ENCODE results near the gene MRAP2. TPM values are rescaled to one million over a fixed set of nuclear protein-coding genes. Genes with fewer than 3 reads are reported as not detected.

MRAP2 gene
- total RNA-seq, 1 experiment from 2014 or later, result 0.07 TPM

- Histone ChIP-seq H3K9ac (ENCODE audit: low read length) (no peak overlapping the region), H3K9me2 (replicated peaks; ENCODE audit: low read length) (no peaks in the 10 kb centered on the region), H3K79me2 (ENCODE audit: low read length) (no peaks in the 10 kb centered on the region), H3K27me3 (ENCODE audit: low read length) (peaks cover 20% of the 10 kb centered on the region), H3F3A (ENCODE audit: low read length, unreplicated experiment) (no peaks in the 10 kb centered on the region), H3K27ac (ENCODE audit: low read length) (no peak overlapping the region), H3K4me2 (ENCODE audit: low read length) (no peak overlapping the region), H3K4me3 (ENCODE audit: low read length) (no peak overlapping the region), H3K9me3 (ENCODE audit: low read length) (no peaks in the 10 kb centered on the region), H4K20me1 (ENCODE audit: low read length) (no peaks in the 10 kb centered on the region), H3K36me3 (ENCODE audit: low read depth, low read length) (no peaks in the 10 kb centered on the region), H2AFZ (ENCODE audit: low read length) (no peak overlapping the region), H3K4me1 (ENCODE audit: insufficient read depth, low read length) (no peaks in the 10 kb centered on the region)
- intact Hi-C loops (cut with micrococcal nuclease), result no loop called here
- no TSS peak for BruUV-seq (replicated peaks)
- ChIA-PET POLR2A (ENCODE audit: unreplicated experiment) (no interaction called here), CTCF (no interaction called here)
- TF ChIP-seq CTCF (conservative IDR thresholded peaks at IDR 0.05; ENCODE audit: low read depth, low read length) (no peak), EZH2 (IDR thresholded peaks at IDR 0.05; ENCODE audit: low read length, unreplicated experiment) (no peak), EZH2phosphoT487 (IDR thresholded peaks at IDR 0.05; ENCODE audit: borderline replicate concordance, low read length) (no peak)
- DNase-seq (no peak), ATAC-seq (no peak)
Observed at GRCh38 chr6:84061174-84061573, 27.6 kb downstream of the MRAP2 start.

- no peak overlapping the region for H3K9ac ChIP-seq (ENCODE audit: low read length)
- no peak for TF ChIP-seq CTCF (conservative IDR thresholded peaks at IDR 0.05; ENCODE audit: low read depth, low read length)
- TF ChIP-seq EZH2 (IDR thresholded peaks at IDR 0.05; ENCODE audit: low read length, unreplicated experiment), result no peak
- TF ChIP-seq EZH2phosphoT487 (IDR thresholded peaks at IDR 0.05; ENCODE audit: borderline replicate concordance, low read length), result no peak
- H4K20me1 ChIP-seq (ENCODE audit: low read length), result no peaks in the 10 kb centered on the region
- peaks cover 19% of the 10 kb centered on the region for H3K27me3 ChIP-seq (ENCODE audit: low read length)
- no peaks in the 10 kb centered on the region for H3K9me3 ChIP-seq (ENCODE audit: low read length)
- no peak for DNase-seq
- H3F3A ChIP-seq (ENCODE audit: low read length, unreplicated experiment), result no peaks in the 10 kb centered on the region
- intact Hi-C loops (cut with micrococcal nuclease), result no loop called here
- H3K4me2 ChIP-seq (ENCODE audit: low read length), result no peak overlapping the region
- no TSS peak for BruUV-seq (replicated peaks)
- H3K79me2 ChIP-seq (ENCODE audit: low read length), result no peaks in the 10 kb centered on the region
- no peak overlapping the region for H3K27ac ChIP-seq (ENCODE audit: low read length)
- ChIA-PET POLR2A (ENCODE audit: unreplicated experiment) (no interaction called here), CTCF (no interaction called here)
- ATAC-seq, result no peak
- no peaks in the 10 kb centered on the region for H3K4me1 ChIP-seq (ENCODE audit: insufficient read depth, low read length)
- no peak overlapping the region for H3K4me3 ChIP-seq (ENCODE audit: low read length)
- H2AFZ ChIP-seq (ENCODE audit: low read length), result no peak overlapping the region
- H3K9me2 ChIP-seq (replicated peaks; ENCODE audit: low read length), result no peaks in the 10 kb centered on the region
- H3K36me3 ChIP-seq (ENCODE audit: low read depth, low read length), result no peaks in the 10 kb centered on the region
Observed at GRCh38 chr6:84061613-84062398, 28.2 kb downstream of the MRAP2 start.

GRCh38 chr6:84062519-84063154, 29.1 kb downstream of the MRAP2 start:
- H3K79me2 ChIP-seq (ENCODE audit: low read length), result no peaks in the 10 kb centered on the region
- H3F3A ChIP-seq (ENCODE audit: low read length, unreplicated experiment), result no peaks in the 10 kb centered on the region
- no peaks in the 10 kb centered on the region for H3K9me3 ChIP-seq (ENCODE audit: low read length)
- no peak overlapping the region for H3K9ac ChIP-seq (ENCODE audit: low read length)
- no peaks in the 10 kb centered on the region for H4K20me1 ChIP-seq (ENCODE audit: low read length)
- intact Hi-C loops (cut with micrococcal nuclease), result no loop called here
- H3K27me3 ChIP-seq (ENCODE audit: low read length), result peaks cover 19% of the 10 kb centered on the region
- no peaks in the 10 kb centered on the region for H3K36me3 ChIP-seq (ENCODE audit: low read depth, low read length)
- no peak for ATAC-seq
- H3K4me2 ChIP-seq (ENCODE audit: low read length), result no peak overlapping the region
- no peaks in the 10 kb centered on the region for H3K4me1 ChIP-seq (ENCODE audit: insufficient read depth, low read length)
- no TSS peak for BruUV-seq (replicated peaks)
- no peak overlapping the region for H3K4me3 ChIP-seq (ENCODE audit: low read length)
- H2AFZ ChIP-seq (ENCODE audit: low read length), result no peak overlapping the region
- TF ChIP-seq EZH2 (IDR thresholded peaks at IDR 0.05; ENCODE audit: low read length, unreplicated experiment) (no peak), EZH2phosphoT487 (IDR thresholded peaks at IDR 0.05; ENCODE audit: borderline replicate concordance, low read length) (no peak), CTCF (conservative IDR thresholded peaks at IDR 0.05; ENCODE audit: low read depth, low read length) (no peak)
- ChIA-PET CTCF (no interaction called here), POLR2A (ENCODE audit: unreplicated experiment) (no interaction called here)
- H3K9me2 ChIP-seq (replicated peaks; ENCODE audit: low read length), result no peaks in the 10 kb centered on the region
- no peak overlapping the region for H3K27ac ChIP-seq (ENCODE audit: low read length)
- no peak for DNase-seq

All from PC-3 (cell line).